ENCODE data around the gene PTGDR2.

- TF ChIP-seq CTCF (IDR thresholded peaks at IDR 0.05), result no peak
- no peak for TF ChIP-seq POLR2A (IDR thresholded peaks at IDR 0.05)
Measured at GRCh38 chr11:60835534-60835846, 20.3 kb downstream of the PTGDR2 start.

All from uterus (tissue), 2 donors.